Peyer's patch (tissue), 4 donors: ENCODE data around the gene CCK. TPM values are rescaled to one million over a fixed set of nuclear protein-coding genes. Genes with fewer than 3 reads are reported as not detected.

Source experiments
- DNase-seq, 3 donors: peaks; one replicate each; pipeline ENCODE4 v3.0.0-alpha.2; 2017 to 2019
- H3K27ac ChIP-seq, 4 donors: fragments of 200-600 bp; sonication (generic); one replicate each; pipeline ENCODE4 v1.5.1; 2016 to 2019
- H3K27me3 ChIP-seq, 2 donors: fragments of 200-600 bp; sonication (generic); one replicate each; pipeline ENCODE4 v1.5.1; 2019
- H3K36me3 ChIP-seq, 3 donors: fragments of 200-600 bp; sonication (generic); one replicate each; pipeline ENCODE4 v1.5.1; 2016 to 2019
- H3K4me1 ChIP-seq, 4 donors: fragments of 200-600 bp; sonication (generic); one replicate each; pipeline ENCODE4 v1.5.1; 2016 to 2019
- H3K4me3 ChIP-seq, 4 donors: fragments of 200-600 bp; sonication (generic); 1 replicate in 3 of 4; 2 replicates in 1 of 4; pipeline ENCODE4 v1.5.1; 2016 to 2019; ENCODE audit warnings: mild to moderate bottlenecking in 1 of 4
- H3K9me3 ChIP-seq, 4 donors: fragments of 200-600 bp; sonication (generic); one replicate each; pipeline ENCODE4 v1.5.1; 2016 to 2019; ENCODE audit warnings: mild to moderate bottlenecking in 1 of 4
- POLR2A ChIP-seq, 2 donors: fragments of 450-650 bp; IDR thresholded peaks; one replicate each; pipeline ENCODE4 v1.5.1; 2017; ENCODE audit warnings: antibody characterized with exemption in 2 of 2, mild to moderate bottlenecking in 2 of 2, moderate library complexity in 2 of 2
- total RNA-seq, 4 donors: library from RNA; depleted of rRNA; stranded (reverse); fragments of >200 nt; gene quantifications; one replicate each; pipeline ENCODE4 v1.1.0, GENCODE V29; 2016
- TF ChIP-seq, protein P1 (sequence below), 6 experiments: fragments of 450-650 bp in 4 of 6; fragments of 200-600 bp in 2 of 6; sonication (generic) in 1 of 6; IDR thresholded peaks; one replicate each; pipeline ENCODE4 v1.5.1; 2017 to 2019; ENCODE audit warnings: antibody characterized with exemption in 6 of 6, mild to moderate bottlenecking in 3 of 6, moderate library complexity in 1 of 6

The CCK gene
- total RNA-seq, 4 donors from 2014 or later = 3.5 TPM; not detected in 3

DNA sequence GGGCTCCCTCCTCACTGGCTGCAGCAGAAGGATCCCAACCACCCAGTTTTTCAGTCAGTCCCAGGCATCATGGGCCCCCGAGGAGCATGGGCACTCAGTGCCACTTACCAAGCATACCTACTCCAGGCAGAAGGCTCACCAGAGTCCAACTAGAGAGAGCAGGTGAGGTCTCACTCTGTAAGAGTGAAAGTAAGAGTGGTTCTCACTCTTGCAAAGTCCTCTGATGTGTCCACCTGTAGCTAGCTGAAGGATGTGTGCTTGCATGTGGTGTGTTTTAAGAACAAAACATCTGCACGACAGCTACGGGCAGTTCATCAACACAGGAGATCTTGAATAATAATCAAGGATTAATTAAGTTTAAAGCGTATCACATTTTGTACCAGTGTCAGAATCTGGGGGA lies 49.7 kb downstream of the CCK start:
- DNase-seq = no peak
- Histone ChIP-seq H3K4me3 (no peak overlapping the region), H3K36me3 (peaks cover 0 to 66% (median 0%) of the 10 kb centered on the region in 3 donors), H3K4me1 (peaks cover 0 to 12% (median 0%) of the 10 kb centered on the region in 4 donors), H3K9me3 (no peaks in the 10 kb centered on the region), H3K27me3 (no peaks in the 10 kb centered on the region), H3K27ac (no peak overlapping the region)
- no peak for TF ChIP-seq POLR2A (IDR thresholded peaks at IDR 0.05)
- TF ChIP-seq, protein P1, sequence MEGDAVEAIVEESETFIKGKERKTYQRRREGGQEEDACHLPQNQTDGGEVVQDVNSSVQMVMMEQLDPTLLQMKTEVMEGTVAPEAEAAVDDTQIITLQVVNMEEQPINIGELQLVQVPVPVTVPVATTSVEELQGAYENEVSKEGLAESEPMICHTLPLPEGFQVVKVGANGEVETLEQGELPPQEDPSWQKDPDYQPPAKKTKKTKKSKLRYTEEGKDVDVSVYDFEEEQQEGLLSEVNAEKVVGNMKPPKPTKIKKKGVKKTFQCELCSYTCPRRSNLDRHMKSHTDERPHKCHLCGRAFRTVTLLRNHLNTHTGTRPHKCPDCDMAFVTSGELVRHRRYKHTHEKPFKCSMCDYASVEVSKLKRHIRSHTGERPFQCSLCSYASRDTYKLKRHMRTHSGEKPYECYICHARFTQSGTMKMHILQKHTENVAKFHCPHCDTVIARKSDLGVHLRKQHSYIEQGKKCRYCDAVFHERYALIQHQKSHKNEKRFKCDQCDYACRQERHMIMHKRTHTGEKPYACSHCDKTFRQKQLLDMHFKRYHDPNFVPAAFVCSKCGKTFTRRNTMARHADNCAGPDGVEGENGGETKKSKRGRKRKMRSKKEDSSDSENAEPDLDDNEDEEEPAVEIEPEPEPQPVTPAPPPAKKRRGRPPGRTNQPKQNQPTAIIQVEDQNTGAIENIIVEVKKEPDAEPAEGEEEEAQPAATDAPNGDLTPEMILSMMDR (IDR thresholded peaks at IDR 0.05) = no peak

DNA sequence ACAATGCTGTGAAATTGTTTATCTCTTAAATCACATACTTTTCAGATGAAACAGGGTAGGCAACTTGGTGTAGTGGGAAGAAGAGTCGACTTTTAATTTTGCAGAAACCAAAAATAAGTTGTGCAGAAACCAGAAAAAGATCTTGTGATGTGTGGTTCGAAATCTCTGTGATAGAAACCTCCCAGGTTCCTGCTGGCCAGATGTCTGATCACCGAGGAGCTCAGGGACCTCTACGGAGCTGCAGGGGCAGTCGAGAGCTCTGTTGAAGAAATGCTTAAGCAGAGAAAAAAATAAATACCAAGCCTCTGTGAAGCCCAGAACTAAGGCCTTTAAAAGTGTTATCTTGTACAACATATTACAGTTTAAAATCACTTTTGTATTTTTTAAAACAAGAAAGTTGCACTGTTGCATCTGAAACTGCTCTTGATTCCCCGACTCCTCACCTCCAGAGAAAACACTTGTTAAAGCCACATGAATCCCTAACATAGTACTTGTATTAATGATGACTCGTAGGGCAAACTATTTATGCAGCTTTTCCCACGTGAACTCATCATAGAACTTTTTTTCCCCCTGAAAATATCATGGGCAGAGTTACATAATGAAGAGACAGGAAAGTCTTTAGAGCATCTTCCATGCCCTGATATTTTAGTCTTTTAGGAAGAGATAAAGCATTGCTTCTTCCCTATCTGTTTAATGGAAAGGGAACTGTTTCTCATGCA lies 51.3 kb downstream of the CCK start:
- peaks cover 0 to 12% (median 0%) of the 10 kb centered on the region in 4 donors for H3K4me1 ChIP-seq
- H3K36me3 ChIP-seq = peaks cover 0 to 69% (median 0%) of the 10 kb centered on the region in 3 donors
- H3K27me3 ChIP-seq = no peaks in the 10 kb centered on the region

DNA sequence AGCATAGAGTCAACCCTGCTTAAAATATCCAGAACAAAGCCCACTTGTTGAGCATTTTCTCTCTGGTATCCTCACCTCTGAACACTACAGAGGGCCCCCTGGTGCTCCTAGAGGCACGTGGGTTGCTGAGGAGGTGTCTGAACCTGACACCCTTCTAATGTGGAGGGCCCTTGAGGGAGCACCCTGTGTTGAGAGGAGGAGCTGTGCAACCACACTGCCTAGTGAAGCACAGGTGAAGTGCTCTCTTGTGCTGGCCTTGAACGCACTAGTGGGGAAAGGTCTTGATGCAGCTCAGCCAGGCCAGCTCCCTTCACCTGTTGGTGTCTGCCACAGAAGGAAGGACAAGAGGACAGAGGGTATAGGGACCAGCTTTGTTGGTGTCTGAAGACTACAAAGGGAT lies 51.9 kb downstream of the CCK start:
- no peak for DNase-seq
- Histone ChIP-seq H3K4me3 (no peak overlapping the region), H3K4me1 (peaks cover 0 to 12% (median 0%) of the 10 kb centered on the region in 4 donors), H3K27me3 (no peaks in the 10 kb centered on the region), H3K36me3 (peaks cover 0 to 69% (median 0%) of the 10 kb centered on the region in 3 donors), H3K27ac (peak overlapping the region in 3 of 4 donors; percentile 6 to 20 (median 8)), H3K9me3 (no peaks in the 10 kb centered on the region)
- TF ChIP-seq, protein P1 (IDR thresholded peaks at IDR 0.05) = no peak

More for the DNA sequence above, 51.3 kb downstream of the CCK start:
- no peak for DNase-seq
- Histone ChIP-seq H3K27ac (peak overlapping the region in 1 of 4 donors; percentile 8), H3K4me3 (no peak overlapping the region), H3K9me3 (no peaks in the 10 kb centered on the region)
- no peak for TF ChIP-seq POLR2A (IDR thresholded peaks at IDR 0.05)

DNA sequence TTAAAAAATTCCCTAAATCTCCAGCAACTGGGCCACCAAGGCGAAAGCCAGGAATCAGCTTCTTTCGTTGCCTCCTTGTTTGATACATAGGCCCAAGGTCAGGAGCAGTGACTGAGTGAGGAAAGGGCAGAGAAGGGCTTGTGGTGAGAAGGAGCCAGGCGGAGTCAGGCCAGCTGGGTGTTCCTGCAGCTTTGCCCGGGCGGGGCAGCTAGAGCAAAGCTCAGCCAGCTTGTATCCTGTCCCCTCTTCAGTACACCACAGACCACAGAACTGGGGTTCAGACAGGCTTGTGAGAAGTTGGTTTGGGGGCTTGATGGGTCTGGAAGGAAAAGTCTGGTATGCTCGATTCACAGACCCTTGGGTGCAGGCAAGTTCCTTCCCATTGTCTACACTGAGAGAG lies 52.6 kb downstream of the CCK start:
- H3K9me3 ChIP-seq = no peaks in the 10 kb centered on the region
- peak; percentile 42 to 79 (median 75) for DNase-seq
- peaks cover 0 to 69% (median 0%) of the 10 kb centered on the region in 3 donors for H3K36me3 ChIP-seq
- H3K27ac ChIP-seq = peak overlapping the region in 2 of 4 donors; percentile 6 to 20
- H3K27me3 ChIP-seq = no peaks in the 10 kb centered on the region
- H3K4me1 ChIP-seq = peaks cover 0 to 12% (median 0%) of the 10 kb centered on the region in 4 donors
- no peak overlapping the region for H3K4me3 ChIP-seq
- TF ChIP-seq, protein P1 (IDR thresholded peaks at IDR 0.05) = no peak
- TF ChIP-seq POLR2A (IDR thresholded peaks at IDR 0.05) = no peak

DNA sequence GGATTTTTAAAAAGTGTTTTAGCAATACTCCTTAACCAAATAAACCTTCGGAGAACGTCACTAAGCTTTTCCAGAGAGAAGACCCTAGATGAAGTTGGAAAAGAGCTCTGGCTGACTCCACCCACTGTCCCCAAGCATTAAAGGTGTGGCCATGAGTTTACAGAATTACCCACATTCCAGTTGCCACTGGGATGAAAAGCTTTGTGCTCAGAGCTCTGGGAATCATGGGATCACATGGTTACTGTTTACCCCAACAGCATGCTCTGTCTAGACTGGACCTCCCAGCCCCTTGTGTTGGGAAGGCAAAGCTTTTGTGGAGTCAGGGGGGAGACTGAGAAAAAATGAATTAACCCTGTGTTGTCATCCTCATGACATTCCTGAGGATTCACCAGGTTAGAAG lies 55.3 kb downstream of the CCK start:
- Histone ChIP-seq H3K4me1 (peaks cover 0 to 12% (median 0%) of the 10 kb centered on the region in 4 donors), H3K36me3 (peaks cover 0 to 78% (median 0%) of the 10 kb centered on the region in 3 donors), H3K9me3 (no peaks in the 10 kb centered on the region), H3K4me3 (no peak overlapping the region), H3K27me3 (no peaks in the 10 kb centered on the region), H3K27ac (no peak overlapping the region)
- TF ChIP-seq, protein P1 (IDR thresholded peaks at IDR 0.05) = no peak
- no peak for TF ChIP-seq POLR2A (IDR thresholded peaks at IDR 0.05)
- DNase-seq = no peak

DNA sequence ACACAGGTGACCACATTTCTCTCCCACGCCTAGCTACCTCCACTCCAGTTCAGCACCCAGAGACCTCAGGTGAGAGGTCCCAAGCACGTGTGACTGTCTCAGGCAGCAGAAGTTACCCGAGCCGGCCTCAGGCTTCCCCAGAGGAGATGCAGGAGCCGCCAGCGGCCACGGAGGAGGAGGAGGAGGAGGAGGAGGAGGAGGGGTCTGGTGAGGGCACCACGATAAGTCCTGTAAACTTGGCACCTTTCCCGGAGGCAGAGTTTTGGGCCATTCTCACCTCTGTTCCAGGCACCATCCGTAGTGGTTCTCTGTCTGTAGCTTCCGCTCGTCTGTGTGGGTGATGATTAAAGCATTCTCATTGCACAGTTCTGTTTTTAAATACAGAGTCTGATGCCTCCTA lies 56.1 kb downstream of the CCK start:
- no peak overlapping the region for H3K27ac ChIP-seq
- H3K36me3 ChIP-seq = peaks cover 0 to 86% (median 0%) of the 10 kb centered on the region in 3 donors
- TF ChIP-seq, protein P1 (IDR thresholded peaks at IDR 0.05) = no peak
- TF ChIP-seq POLR2A (IDR thresholded peaks at IDR 0.05) = no peak
- H3K4me3 ChIP-seq = no peak overlapping the region
- H3K4me1 ChIP-seq = peaks cover 0 to 12% (median 0%) of the 10 kb centered on the region in 4 donors
- no peaks in the 10 kb centered on the region for H3K27me3 ChIP-seq
- peak in 1 of 3 donors; percentile 29 for DNase-seq
- no peaks in the 10 kb centered on the region for H3K9me3 ChIP-seq
